DND-41 (cell line): ENCODE measurements around the gene RIT2.

Source experiments
- ATAC-seq: fragments of 200-7000 bp; cut with Tn5 transposase; 3 replicates; pipeline ENCODE4 v1.9.1; 2021; ENCODE audit warnings: low read depth; ENCODE audit not compliant: insufficient read depth
- DNase-seq: peaks from one replicate; pipeline ENCODE4 v3.0.0-alpha.2; 2020
- H2AFZ ChIP-seq: 2 replicates; pipeline ENCODE4 v1.6.0; 2012; ENCODE audit warnings: low read depth, low read length
- H3K27ac ChIP-seq: 2 replicates; pipeline ENCODE4 v1.5.1; 2012; ENCODE audit warnings: low read length, inconsistent platforms
- H3K27me3 ChIP-seq: fragments of 200-600 bp; sonication (generic); 2 replicates; pipeline ENCODE4 v1.6.0; 2012; ENCODE audit warnings: low read length, mild to moderate bottlenecking, inconsistent platforms; ENCODE audit not compliant: insufficient read depth, poor library complexity
- H3K36me3 ChIP-seq: 2 replicates; pipeline ENCODE4 v1.5.1; 2012; ENCODE audit warnings: low read length, inconsistent platforms; ENCODE audit not compliant: insufficient read depth
- H3K4me1 ChIP-seq: 2 replicates; pipeline ENCODE4 v1.5.1; 2012; ENCODE audit warnings: mild to moderate bottlenecking, low read length; ENCODE audit not compliant: insufficient read depth
- H3K4me2 ChIP-seq: 2 replicates; pipeline ENCODE4 v1.6.0; 2012; ENCODE audit warnings: mild to moderate bottlenecking, moderate library complexity, low read length, inconsistent platforms; ENCODE audit not compliant: insufficient read depth
- H3K4me3 ChIP-seq, 2 experiments: fragments of 200-600 bp in 1 of 2; shearing (Covaris generic) in 1 of 2; 2 replicates each; pipeline ENCODE4 v1.5.1; 2012 to 2016; ENCODE audit warnings: inconsistent platforms in 2 of 2, low read length in 2 of 2, mild to moderate bottlenecking in 2 of 2, low read depth in 1 of 2, moderate library complexity in 1 of 2
- H3K79me2 ChIP-seq: 2 replicates; pipeline ENCODE4 v1.6.0; 2012; ENCODE audit warnings: low read length, inconsistent platforms; ENCODE audit not compliant: insufficient read depth
- H3K9ac ChIP-seq: 2 replicates; pipeline ENCODE4 v1.6.0; 2012; ENCODE audit warnings: low read depth, mild to moderate bottlenecking, inconsistent platforms, low read length, moderate library complexity
- H3K9me3 ChIP-seq: 2 replicates; pipeline ENCODE4 v1.5.1; 2012; ENCODE audit warnings: low read length, moderate library complexity, mild to moderate bottlenecking, inconsistent platforms; ENCODE audit not compliant: insufficient read depth, severe bottlenecking
- H4K20me1 ChIP-seq: 2 replicates; pipeline ENCODE4 v1.6.0; 2012; ENCODE audit warnings: low read length; ENCODE audit not compliant: insufficient read depth
- CTCF ChIP-seq: IDR thresholded peaks from 2 replicates; pipeline ENCODE4 v1.5.1; 2012; ENCODE audit warnings: borderline replicate concordance, low read length, moderate library complexity, mild to moderate bottlenecking; ENCODE audit not compliant: poor library complexity, severe bottlenecking; ENCODE audit errors: extremely low read depth
- EZH2 ChIP-seq: IDR thresholded peaks from 3 replicates; pipeline ENCODE4 v1.6.1; 2012; ENCODE audit warnings: borderline replicate concordance, low read depth, mild to moderate bottlenecking, moderate library complexity, low read length, inconsistent platforms; ENCODE audit not compliant: severe bottlenecking

The RIT2 gene

GRCh38 chr18:42969366-42969765 lies 146.1 kb downstream of the RIT2 start:
- H3K4me1 ChIP-seq: no peaks in the 10 kb centered on the region
- DNase-seq (no peak), ATAC-seq (no peak)
- no peak overlapping the region for H3K9ac ChIP-seq
- no peak overlapping the region for H3K27ac ChIP-seq
- H4K20me1 ChIP-seq: no peaks in the 10 kb centered on the region
- H3K27me3 ChIP-seq: no peaks in the 10 kb centered on the region
- no peaks in the 10 kb centered on the region for H3K36me3 ChIP-seq
- TF ChIP-seq EZH2 (no peak), CTCF (no peak)
- H3K79me2 ChIP-seq: no peaks in the 10 kb centered on the region
- H3K4me3 ChIP-seq: no peak overlapping the region
- no peak overlapping the region for H3K4me2 ChIP-seq
- H3K9me3 ChIP-seq: no peaks in the 10 kb centered on the region
- H2AFZ ChIP-seq: no peak overlapping the region

GRCh38 chr18:42961298-42961697 lies 154.2 kb downstream of the RIT2 start:
- no peaks in the 10 kb centered on the region for H4K20me1 ChIP-seq
- no peak for ATAC-seq
- no peaks in the 10 kb centered on the region for H3K27me3 ChIP-seq
- H3K9ac ChIP-seq: no peak overlapping the region
- no peaks in the 10 kb centered on the region for H3K4me1 ChIP-seq
- no peak for DNase-seq
- TF ChIP-seq CTCF (no peak), EZH2 (no peak)
- no peak overlapping the region for H3K4me2 ChIP-seq
- H2AFZ ChIP-seq: no peak overlapping the region
- no peak overlapping the region for H3K4me3 ChIP-seq
- no peak overlapping the region for H3K27ac ChIP-seq
- H3K9me3 ChIP-seq: no peaks in the 10 kb centered on the region
- H3K79me2 ChIP-seq: no peaks in the 10 kb centered on the region
- no peaks in the 10 kb centered on the region for H3K36me3 ChIP-seq

GRCh38 chr18:42959528-42959927 lies 156.0 kb downstream of the RIT2 start:
- no peaks in the 10 kb centered on the region for H3K79me2 ChIP-seq
- H3K4me3 ChIP-seq: no peak overlapping the region
- H3K9ac ChIP-seq: no peak overlapping the region
- H3K27me3 ChIP-seq: no peaks in the 10 kb centered on the region
- H3K9me3 ChIP-seq: no peaks in the 10 kb centered on the region
- H2AFZ ChIP-seq: no peak overlapping the region
- DNase-seq (no peak), ATAC-seq (no peak)
- TF ChIP-seq EZH2 (no peak), CTCF (no peak)
- H3K27ac ChIP-seq: no peak overlapping the region
- H3K4me1 ChIP-seq: no peaks in the 10 kb centered on the region
- no peak overlapping the region for H3K4me2 ChIP-seq
- H4K20me1 ChIP-seq: no peaks in the 10 kb centered on the region
- no peaks in the 10 kb centered on the region for H3K36me3 ChIP-seq

GRCh38 chr18:42958353-42958752 lies 157.1 kb downstream of the RIT2 start:
- Histone ChIP-seq H3K4me1 (no peaks in the 10 kb centered on the region), H3K27me3 (no peaks in the 10 kb centered on the region), H3K4me2 (no peak overlapping the region), H3K9ac (no peak overlapping the region), H3K36me3 (no peaks in the 10 kb centered on the region), H3K27ac (no peak overlapping the region), H3K9me3 (no peaks in the 10 kb centered on the region), H2AFZ (no peak overlapping the region), H4K20me1 (no peaks in the 10 kb centered on the region), H3K4me3 (no peak overlapping the region), H3K79me2 (no peaks in the 10 kb centered on the region)
- no peak for DNase-seq
- ATAC-seq: no peak
- TF ChIP-seq CTCF (no peak), EZH2 (no peak)
